ENCODE data around the gene PHACTR3.
"Not testable (repeated sequence)": the region's sequence is repeated elsewhere in the genome, so short reads cannot be mapped to it uniquely, and the experiment has no call there.

The PHACTR3 gene

GRCh38 chr20:59839400-59839799, 235.1 kb downstream of the PHACTR3 start:
- no peak for DNase-seq (ENCODE audit: low read depth in 3 of 3, low spot score in 1 of 3)

DNA sequence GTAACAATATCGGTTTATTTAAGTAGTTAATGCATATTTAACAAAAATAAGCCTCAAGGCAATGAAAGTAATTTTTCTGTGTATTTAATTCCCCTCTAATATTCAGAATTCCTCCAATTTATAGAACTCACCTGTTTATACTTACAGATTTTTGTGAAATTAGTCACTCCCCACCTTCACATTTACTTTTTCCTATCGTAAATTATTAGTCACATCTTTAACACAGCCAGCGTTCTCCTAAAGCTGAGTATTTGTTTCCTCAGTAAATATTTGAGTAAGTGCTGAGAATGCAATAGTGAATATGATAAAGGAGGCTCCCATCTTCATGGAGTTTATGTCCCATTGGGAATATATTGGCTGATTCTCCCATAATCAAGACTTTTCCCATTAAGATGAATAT, 241.1 kb downstream of the PHACTR3 start:
- DNase-seq (ENCODE audit: low read depth in 3 of 3, low spot score in 1 of 3), result no peak

GRCh38 chr20:59848182-59848581, 243.8 kb downstream of the PHACTR3 start:
- no peak for DNase-seq (ENCODE audit: low read depth in 3 of 3, low spot score in 1 of 3)

- DNase-seq (ENCODE audit: low read depth in 3 of 3, low spot score in 1 of 3), result no peak
These were observed 245.8 kb downstream of the PHACTR3 start for GRCh38 chr20:59850018-59850641.

DNA sequence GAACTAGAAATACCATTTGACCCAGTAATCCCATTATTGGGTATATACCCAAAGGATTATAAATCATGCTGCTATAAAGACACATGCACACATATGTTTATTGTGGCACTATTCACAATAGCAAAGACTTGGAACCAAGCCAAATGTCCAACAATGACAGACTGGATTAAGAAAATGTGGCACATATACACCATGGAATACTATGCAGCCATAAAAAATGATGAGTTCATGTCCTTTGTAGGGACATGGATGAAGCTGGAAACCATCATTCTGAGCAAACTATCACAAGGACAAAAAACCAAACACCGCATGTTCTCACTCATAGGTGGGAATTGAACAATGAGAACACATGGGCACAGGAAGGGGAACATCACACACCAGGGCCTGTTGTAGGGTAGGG, 252.2 kb downstream of the PHACTR3 start:
- DNase-seq (ENCODE audit: low read depth in 3 of 3, low spot score in 1 of 3), result not testable (repeated sequence)

DNA sequence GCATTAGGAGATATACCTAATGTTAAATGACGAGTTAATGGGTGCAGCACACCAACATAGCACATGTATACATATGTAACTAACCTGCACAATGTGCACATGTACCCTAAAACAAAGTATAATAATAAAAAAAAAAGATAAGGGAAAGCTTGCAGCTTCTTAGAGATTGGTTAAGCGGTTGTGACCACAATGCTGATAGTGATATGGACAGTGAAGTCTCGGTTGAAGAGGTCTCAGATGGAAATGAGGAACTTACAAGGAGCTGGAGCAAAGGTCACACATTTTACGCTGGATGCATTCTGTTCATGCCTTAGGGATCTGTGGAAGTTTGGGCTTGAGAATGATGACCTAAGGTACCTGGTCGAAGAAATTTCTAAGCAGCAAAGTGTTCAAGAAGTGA, 252.6 kb downstream of the PHACTR3 start:
- DNase-seq (ENCODE audit: low read depth in 3 of 3, low spot score in 1 of 3), result not testable (repeated sequence)

DNA sequence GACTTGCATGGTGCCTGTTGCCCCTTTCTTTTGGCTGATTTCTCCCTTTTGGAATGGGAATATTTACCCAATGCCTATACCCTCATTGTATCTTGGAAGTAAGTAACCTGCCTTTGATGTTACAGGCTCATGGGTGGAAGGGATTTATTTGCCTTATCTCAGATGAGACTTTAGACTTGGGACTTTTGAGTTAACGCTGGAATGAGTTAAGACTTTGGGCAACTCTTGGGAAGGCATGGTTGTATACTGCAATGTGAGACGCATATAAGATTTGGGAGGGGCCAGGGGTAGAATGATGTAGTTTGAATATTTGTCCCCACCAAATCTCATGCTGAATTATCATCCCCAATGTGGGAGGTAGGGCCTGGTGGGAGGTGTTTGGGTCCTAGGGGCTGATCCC, 253.6 kb downstream of the PHACTR3 start:
- DNase-seq (ENCODE audit: low read depth in 3 of 3, low spot score in 1 of 3), result no peak

DNA sequence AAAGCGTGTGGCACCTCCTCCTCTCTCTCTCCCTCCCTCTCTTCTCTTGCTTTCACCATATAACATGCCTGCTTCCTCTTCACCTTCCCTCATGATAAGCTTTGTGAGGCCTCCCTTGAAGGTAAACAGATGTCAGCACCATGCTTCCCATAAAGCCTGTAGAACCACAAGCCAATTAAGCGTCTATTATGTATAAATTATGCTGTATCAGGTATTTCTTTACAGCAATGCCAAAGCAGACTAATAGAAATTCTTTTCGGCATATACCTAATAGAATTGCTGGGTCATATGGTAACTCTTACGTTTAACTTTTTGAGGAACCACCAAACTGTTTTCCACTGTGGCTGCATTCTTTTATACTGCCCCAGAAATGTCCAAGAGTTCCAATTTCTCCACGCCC, 254.1 kb downstream of the PHACTR3 start:
- DNase-seq (ENCODE audit: low read depth in 3 of 3, low spot score in 1 of 3), result no peak

- no peak for DNase-seq (ENCODE audit: low read depth in 3 of 3, low spot score in 1 of 3)
These were observed 257.1 kb downstream of the PHACTR3 start for GRCh38 chr20:59861401-59861800.

GRCh38 chr20:59863058-59863457, 258.7 kb downstream of the PHACTR3 start:
- no peak for DNase-seq (ENCODE audit: low read depth in 3 of 3, low spot score in 1 of 3)

GRCh38 chr20:59864726-59865125, 260.4 kb downstream of the PHACTR3 start:
- DNase-seq (ENCODE audit: low read depth in 3 of 3, low spot score in 1 of 3), result no peak

- no peak for DNase-seq (ENCODE audit: low read depth in 3 of 3, low spot score in 1 of 3)
These were observed 262.0 kb downstream of the PHACTR3 start for GRCh38 chr20:59866338-59866737.

GRCh38 chr20:59871096-59871495, 266.8 kb downstream of the PHACTR3 start:
- DNase-seq (ENCODE audit: low read depth in 3 of 3, low spot score in 1 of 3), result no peak

DNA sequence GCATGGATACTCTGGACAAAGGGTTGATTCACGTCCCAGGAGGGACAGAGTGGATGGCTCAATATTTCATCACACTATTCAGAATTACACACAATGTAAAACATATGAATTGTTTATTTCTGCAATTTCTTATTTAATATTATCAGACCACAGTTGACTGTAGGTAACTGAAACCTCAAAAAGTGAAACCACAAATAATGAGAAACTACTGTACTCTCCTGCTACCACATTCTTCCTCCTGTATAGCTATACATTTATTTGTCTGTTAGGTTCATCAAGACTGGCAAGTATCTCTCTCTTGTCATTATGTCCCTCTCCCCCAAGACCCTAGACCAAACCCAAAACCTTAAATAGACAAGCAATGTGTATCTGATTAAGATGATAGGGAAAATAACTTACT, 269.1 kb downstream of the PHACTR3 start:
- DNase-seq (ENCODE audit: low read depth in 3 of 3, low spot score in 1 of 3), result no peak

- DNase-seq (ENCODE audit: low read depth in 3 of 3, low spot score in 1 of 3), result no peak
These were observed 275.9 kb downstream of the PHACTR3 start for GRCh38 chr20:59880198-59880597.

DNA sequence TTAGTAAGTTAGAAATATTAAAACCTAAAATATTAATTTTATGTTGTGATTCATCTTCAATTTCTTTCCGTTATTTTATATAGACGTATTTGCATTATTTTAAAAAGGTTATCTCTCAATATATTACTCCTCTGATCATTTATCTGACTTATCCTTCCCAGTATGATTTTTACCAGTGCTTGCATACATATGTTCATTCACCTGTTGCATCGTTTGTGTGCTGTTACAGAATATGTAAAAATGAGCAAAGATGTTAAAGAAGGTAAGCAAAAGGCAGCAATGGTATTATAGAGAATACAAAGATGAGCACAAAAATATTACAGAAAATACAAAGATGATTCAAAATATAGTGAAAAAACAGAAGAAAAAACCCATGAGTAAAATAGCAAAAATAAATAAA, 280.2 kb downstream of the PHACTR3 start:
- DNase-seq (ENCODE audit: low read depth in 3 of 3, low spot score in 1 of 3), result no peak

DNA sequence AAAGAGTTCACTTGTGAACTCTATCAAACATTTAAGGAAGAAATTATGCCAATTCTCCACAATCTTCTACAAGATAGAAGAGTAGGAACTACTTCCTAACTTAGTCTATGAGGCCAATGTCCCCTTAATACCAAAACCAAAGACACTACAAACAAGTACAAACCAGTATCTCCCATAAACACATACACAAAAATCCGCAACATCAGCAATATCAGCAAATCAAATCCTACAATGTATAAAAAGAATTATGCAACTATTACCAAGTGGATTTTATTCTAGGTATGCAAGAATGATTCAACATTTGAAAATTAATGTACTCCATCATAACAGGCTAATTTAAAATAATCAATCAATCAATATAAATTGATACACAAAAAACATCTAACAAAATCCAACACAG, 283.7 kb downstream of the PHACTR3 start:
- DNase-seq (ENCODE audit: low read depth in 3 of 3, low spot score in 1 of 3), result no peak

- DNase-seq (ENCODE audit: low read depth in 3 of 3, low spot score in 1 of 3), result not testable (repeated sequence)
These were observed 285.7 kb downstream of the PHACTR3 start for GRCh38 chr20:59890035-59890434.

GRCh38 chr20:59891581-59891980, 287.2 kb downstream of the PHACTR3 start:
- no peak for DNase-seq (ENCODE audit: low read depth in 3 of 3, low spot score in 1 of 3)

GRCh38 chr20:59895908-59896307, 291.6 kb downstream of the PHACTR3 start:
- DNase-seq (ENCODE audit: low read depth in 3 of 3, low spot score in 1 of 3), result no peak
